PC-9 (cell line): ENCODE measurements around the gene BPIFB2. TPM values are rescaled to one million over a fixed set of nuclear protein-coding genes. Genes with fewer than 3 reads are reported as not detected.

Experiments used
- BruUV-seq: library from RNA; stranded (reverse); fragments of 400-500 nt; replicated peaks from 2 replicates; lab custom pipeline; 2021; lab: Mats Ljungman, UMichigan
- CTCF ChIA-PET: fragments of 300-600 bp; sonication (Branson Sonifier 250); formaldehyde crosslinking; loops from one replicate; lab custom pipeline; 2022; ENCODE audit warnings: antibody characterized with exemption; lab: Charles Lee
- POLR2A ChIA-PET: fragments of 300-600 bp; sonication (Branson Sonifier 250); formaldehyde crosslinking; loops from one replicate; lab custom pipeline; 2022; ENCODE audit warnings: antibody characterized with exemption; ENCODE audit not compliant: unreplicated experiment; lab: Charles Lee
- DNase-seq, 2 experiments: peaks; one replicate each; pipeline versions ENCODE4 v3.0.0 to v3.0.0-alpha.2; 2015 to 2022; ENCODE audit warnings: mixed read lengths in 1 of 2
- H2AFZ ChIP-seq: fragments of 200-600 bp; sonication (generic); 2 replicates; pipeline ENCODE4 v1.8.1; 2017; ENCODE audit warnings: antibody characterized with exemption
- H3F3A ChIP-seq: fragments of 200-600 bp; sonication (generic); 2 replicates; pipeline ENCODE4 v1.8.1; 2017; ENCODE audit warnings: antibody characterized with exemption, mild to moderate bottlenecking, low read depth; ENCODE audit not compliant: insufficient read depth
- H3K27ac ChIP-seq: fragments of 200-600 bp; sonication (generic); 2 replicates; pipeline ENCODE4 v1.6.1; 2016; ENCODE audit warnings: mixed run types
- H3K27me3 ChIP-seq: fragments of 200-600 bp; sonication (generic); 2 replicates; pipeline ENCODE4 v1.6.1; 2016; ENCODE audit warnings: low read depth, mixed run types; ENCODE audit not compliant: insufficient read depth
- H3K36me3 ChIP-seq: fragments of 200-600 bp; sonication (generic); 2 replicates; pipeline ENCODE4 v1.6.1; 2016; ENCODE audit warnings: low read depth, mixed run types
- H3K4me1 ChIP-seq: fragments of 200-600 bp; sonication (generic); replicated peaks from 2 replicates; pipeline ENCODE4 v1.6.1; 2016; ENCODE audit warnings: mixed run types; ENCODE audit not compliant: insufficient read depth
- H3K4me2 ChIP-seq: fragments of 200-600 bp; sonication (generic); 2 replicates; pipeline ENCODE4 v1.6.1; 2017; ENCODE audit warnings: mixed run types
- H3K4me3 ChIP-seq: fragments of 200-600 bp; sonication (generic); 2 replicates; pipeline ENCODE4 v1.6.1; 2016; ENCODE audit warnings: mixed run types
- H3K79me2 ChIP-seq: fragments of 200-600 bp; sonication (generic); 2 replicates; pipeline ENCODE4 v1.6.1; 2017; ENCODE audit warnings: low read depth, mixed run types
- H3K9me2 ChIP-seq: fragments of 200-600 bp; sonication (generic); 2 replicates; pipeline ENCODE4 v1.8.1; 2017; ENCODE audit warnings: mild to moderate bottlenecking; ENCODE audit not compliant: insufficient read depth
- H3K9me3 ChIP-seq: fragments of 200-600 bp; sonication (generic); 2 replicates; pipeline ENCODE4 v1.8.1; 2016; ENCODE audit warnings: low read depth; ENCODE audit not compliant: insufficient read depth
- H4K20me1 ChIP-seq: fragments of 200-600 bp; sonication (generic); 2 replicates; pipeline ENCODE4 v1.8.1; 2017; ENCODE audit not compliant: insufficient read depth
- EZH2 ChIP-seq: fragments of 200-600 bp; sonication (generic); IDR thresholded peaks from 2 replicates; pipeline ENCODE4 v1.8.0; 2017; ENCODE audit warnings: antibody characterized with exemption, low read depth
- intact Hi-C: fragments of 100-400 bp; cut with micrococcal nuclease; formaldehyde crosslinking; loops from one replicate; pipeline ENCODE4 v1.10.0; 2022; ENCODE audit not compliant: unreplicated experiment
- total RNA-seq: library from RNA; stranded (reverse); gene quantifications from 2 replicates; pipeline ENCODE4 v1.2.3, GENCODE V29; 2021
- TF ChIP-seq, protein P1 (sequence below): fragments of 200-600 bp; sonication (generic); conservative IDR thresholded peaks from 2 replicates; pipeline ENCODE4 v1.6.1; 2017; ENCODE audit warnings: mixed run types, antibody characterized with exemption, mild to moderate bottlenecking, moderate library complexity

Gene BPIFB2
- total RNA-seq, 1 experiment from 2014 or later: not detected

DNA sequence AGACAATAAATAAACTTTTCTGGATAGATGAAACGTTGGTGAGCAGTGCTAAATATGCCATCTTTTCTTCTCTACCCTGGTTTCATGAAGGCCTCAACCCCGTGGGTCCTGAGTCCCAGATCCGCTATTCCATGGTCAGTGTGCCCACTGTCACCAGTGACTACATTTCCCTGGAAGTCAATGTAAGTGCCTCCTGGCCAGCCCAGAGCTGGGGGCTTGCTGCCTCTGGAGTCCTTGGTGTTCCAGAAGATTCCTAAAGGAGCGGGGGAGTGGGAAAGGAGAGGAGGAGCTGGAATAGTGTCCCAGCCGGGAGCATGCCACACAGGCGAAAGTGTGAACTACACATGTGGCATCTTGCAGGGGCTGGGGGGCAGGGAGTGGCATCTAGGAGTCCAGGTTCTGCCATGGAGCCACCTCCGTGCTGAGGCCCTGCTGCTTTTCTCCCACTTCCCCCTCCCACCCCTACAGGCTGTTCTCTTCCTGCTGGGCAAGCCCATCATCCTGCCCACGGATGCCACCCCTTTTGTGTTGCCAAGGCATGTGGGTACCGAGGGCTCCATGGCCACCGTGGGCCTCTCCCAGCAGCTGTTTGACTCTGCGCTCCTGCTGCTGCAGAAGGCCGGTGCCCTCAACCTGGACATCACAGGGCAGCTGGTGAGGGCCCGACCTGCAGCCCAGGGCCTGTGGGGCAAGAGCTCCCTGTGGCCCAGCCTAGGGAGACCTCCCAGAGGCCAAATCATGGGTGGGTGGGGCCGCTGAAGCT lies 10.8 kb downstream of the BPIFB2 start:
- no peaks in the 10 kb centered on the region for H3K9me2 ChIP-seq
- no peak overlapping the region for H3K4me2 ChIP-seq
- ChIA-PET POLR2A (no interaction called here), CTCF (no interaction called here)
- H3K36me3 ChIP-seq: no peaks in the 10 kb centered on the region
- H3K27ac ChIP-seq: no peak overlapping the region
- no peak overlapping the region for H2AFZ ChIP-seq
- TF ChIP-seq, protein P1, sequence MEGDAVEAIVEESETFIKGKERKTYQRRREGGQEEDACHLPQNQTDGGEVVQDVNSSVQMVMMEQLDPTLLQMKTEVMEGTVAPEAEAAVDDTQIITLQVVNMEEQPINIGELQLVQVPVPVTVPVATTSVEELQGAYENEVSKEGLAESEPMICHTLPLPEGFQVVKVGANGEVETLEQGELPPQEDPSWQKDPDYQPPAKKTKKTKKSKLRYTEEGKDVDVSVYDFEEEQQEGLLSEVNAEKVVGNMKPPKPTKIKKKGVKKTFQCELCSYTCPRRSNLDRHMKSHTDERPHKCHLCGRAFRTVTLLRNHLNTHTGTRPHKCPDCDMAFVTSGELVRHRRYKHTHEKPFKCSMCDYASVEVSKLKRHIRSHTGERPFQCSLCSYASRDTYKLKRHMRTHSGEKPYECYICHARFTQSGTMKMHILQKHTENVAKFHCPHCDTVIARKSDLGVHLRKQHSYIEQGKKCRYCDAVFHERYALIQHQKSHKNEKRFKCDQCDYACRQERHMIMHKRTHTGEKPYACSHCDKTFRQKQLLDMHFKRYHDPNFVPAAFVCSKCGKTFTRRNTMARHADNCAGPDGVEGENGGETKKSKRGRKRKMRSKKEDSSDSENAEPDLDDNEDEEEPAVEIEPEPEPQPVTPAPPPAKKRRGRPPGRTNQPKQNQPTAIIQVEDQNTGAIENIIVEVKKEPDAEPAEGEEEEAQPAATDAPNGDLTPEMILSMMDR: no peak
- TF ChIP-seq EZH2: no peak
- peaks cover 85% of the 10 kb centered on the region for H3K27me3 ChIP-seq
- intact Hi-C loops: no loop called here
- H3K9me3 ChIP-seq: no peaks in the 10 kb centered on the region
- H4K20me1 ChIP-seq: no peaks in the 10 kb centered on the region
- no peak overlapping the region for H3K4me3 ChIP-seq
- no peaks in the 10 kb centered on the region for H3K79me2 ChIP-seq
- no peaks in the 10 kb centered on the region for H3F3A ChIP-seq
- H3K4me1 ChIP-seq: no peaks in the 10 kb centered on the region
- no peak for DNase-seq
- BruUV-seq: no TSS peak

DNA sequence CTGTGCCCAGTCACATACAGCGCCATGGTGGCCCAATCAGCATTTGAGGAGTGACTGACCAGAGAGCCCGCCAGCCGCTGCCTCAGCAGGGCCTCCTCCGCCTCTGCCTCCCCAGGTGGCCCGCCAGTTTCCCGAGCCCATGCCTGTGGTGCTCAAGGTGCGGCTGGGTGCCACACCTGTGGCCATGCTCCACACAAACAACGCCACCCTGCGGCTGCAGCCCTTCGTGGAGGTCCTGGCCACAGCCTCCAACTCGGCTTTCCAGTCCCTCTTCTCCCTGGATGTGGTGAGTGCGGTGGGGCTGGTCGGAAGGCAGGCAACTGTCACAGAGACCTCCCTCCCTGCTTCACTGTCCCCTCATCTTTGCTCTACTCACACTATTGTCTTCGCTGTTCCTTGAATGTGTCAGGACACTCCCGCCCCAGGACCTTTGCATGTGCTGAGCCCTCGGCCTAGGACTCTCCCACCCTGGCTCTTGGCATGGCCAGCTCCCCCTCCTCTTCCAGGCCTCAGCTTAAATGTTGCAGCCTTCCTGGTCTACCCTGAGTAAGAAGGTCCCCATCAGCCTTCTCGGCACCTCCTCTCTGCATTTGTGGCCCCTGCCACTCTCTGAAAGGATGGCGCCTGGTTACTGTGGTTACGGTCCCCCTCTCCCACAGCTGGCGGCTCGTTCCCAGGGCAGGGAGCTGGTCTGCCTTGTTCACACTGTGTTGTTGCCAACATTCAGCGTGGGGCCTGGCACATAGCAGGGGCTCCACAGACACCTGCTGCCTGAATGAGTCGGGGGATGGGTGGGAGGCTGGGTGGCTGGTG lies 12.2 kb downstream of the BPIFB2 start:
- TF ChIP-seq, protein P1: no peak
- TF ChIP-seq EZH2: no peak
- Histone ChIP-seq H3K4me2 (no peak overlapping the region), H3K27me3 (peaks cover 72% of the 10 kb centered on the region), H3K4me3 (no peak overlapping the region), H2AFZ (no peak overlapping the region), H4K20me1 (no peaks in the 10 kb centered on the region), H3K4me1 (no peaks in the 10 kb centered on the region), H3K36me3 (no peaks in the 10 kb centered on the region), H3K79me2 (no peaks in the 10 kb centered on the region), H3K27ac (no peak overlapping the region), H3F3A (no peaks in the 10 kb centered on the region), H3K9me2 (no peaks in the 10 kb centered on the region), H3K9me3 (no peaks in the 10 kb centered on the region)
- no TSS peak for BruUV-seq
- CTCF ChIA-PET: no interaction called here
- no peak for DNase-seq
- POLR2A ChIA-PET: no interaction called here
- intact Hi-C loops: no loop called here

DNA sequence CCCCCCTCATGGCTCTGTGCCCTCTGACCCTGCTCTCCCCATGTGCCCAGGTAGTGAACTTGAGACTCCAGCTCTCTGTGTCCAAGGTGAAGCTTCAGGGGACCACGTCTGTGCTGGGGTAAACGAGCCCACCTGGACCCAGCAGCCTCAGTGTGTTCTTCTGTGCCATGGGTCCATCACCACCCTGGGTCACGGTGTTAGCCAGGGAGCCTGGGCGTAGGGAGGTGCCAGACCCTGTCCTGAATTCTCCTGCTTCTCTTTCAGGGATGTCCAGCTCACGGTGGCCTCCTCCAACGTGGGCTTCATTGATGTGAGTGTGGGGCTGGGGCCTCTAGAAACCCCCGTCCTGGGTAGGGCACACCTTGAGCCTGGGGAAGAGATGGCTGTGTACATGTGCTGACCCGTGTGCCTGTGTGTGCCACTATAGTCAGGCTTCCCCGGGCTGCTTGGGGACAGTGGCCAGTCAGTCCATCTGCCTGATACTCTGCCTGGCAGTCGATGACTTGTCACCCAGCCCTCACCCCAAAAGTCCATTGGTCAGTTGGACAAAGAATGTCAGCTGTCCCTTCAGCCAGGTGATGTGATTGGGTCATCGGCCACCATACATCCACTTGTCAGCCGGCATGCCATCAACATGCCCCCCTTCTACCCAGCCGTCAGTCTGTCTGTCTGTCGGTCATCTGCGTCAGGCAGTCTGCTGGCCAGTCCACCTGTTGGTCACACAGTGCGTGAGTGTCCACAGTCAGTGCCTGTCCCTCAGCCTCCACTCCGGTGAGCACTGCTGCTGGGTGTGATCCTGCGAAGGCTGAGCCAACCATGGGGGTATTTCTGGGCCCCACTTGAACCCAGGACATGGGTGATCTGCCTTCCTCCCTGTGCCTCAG lies 13.0 kb downstream of the BPIFB2 start:
- no peaks in the 10 kb centered on the region for H3K36me3 ChIP-seq
- H4K20me1 ChIP-seq: no peaks in the 10 kb centered on the region
- H3F3A ChIP-seq: no peaks in the 10 kb centered on the region
- no TSS peak for BruUV-seq
- H3K4me3 ChIP-seq: no peak overlapping the region
- no peaks in the 10 kb centered on the region for H3K9me2 ChIP-seq
- ChIA-PET CTCF (no interaction called here), POLR2A (no interaction called here)
- intact Hi-C loops: no loop called here
- no peak for DNase-seq
- no peak overlapping the region for H2AFZ ChIP-seq
- no peak for TF ChIP-seq EZH2
- TF ChIP-seq, protein P1: no peak
- no peaks in the 10 kb centered on the region for H3K79me2 ChIP-seq
- H3K27ac ChIP-seq: no peak overlapping the region
- no peaks in the 10 kb centered on the region for H3K9me3 ChIP-seq
- no peaks in the 10 kb centered on the region for H3K4me1 ChIP-seq
- H3K4me2 ChIP-seq: no peak overlapping the region
- peaks cover 63% of the 10 kb centered on the region for H3K27me3 ChIP-seq
